VCaP (cell line): ENCODE results near the gene GAST.

ENCODE experiments used
- H3K27ac ChIP-seq: fragments of 450-650 bp; 2 replicates; pipeline ENCODE4 v1.5.1; 2017
- CTCF ChIP-seq: fragments of 450-650 bp; conservative IDR thresholded peaks from 2 replicates; pipeline ENCODE4 v1.5.1; 2017; ENCODE audit warnings: mild to moderate bottlenecking, moderate library complexity

The GAST gene

DNA sequence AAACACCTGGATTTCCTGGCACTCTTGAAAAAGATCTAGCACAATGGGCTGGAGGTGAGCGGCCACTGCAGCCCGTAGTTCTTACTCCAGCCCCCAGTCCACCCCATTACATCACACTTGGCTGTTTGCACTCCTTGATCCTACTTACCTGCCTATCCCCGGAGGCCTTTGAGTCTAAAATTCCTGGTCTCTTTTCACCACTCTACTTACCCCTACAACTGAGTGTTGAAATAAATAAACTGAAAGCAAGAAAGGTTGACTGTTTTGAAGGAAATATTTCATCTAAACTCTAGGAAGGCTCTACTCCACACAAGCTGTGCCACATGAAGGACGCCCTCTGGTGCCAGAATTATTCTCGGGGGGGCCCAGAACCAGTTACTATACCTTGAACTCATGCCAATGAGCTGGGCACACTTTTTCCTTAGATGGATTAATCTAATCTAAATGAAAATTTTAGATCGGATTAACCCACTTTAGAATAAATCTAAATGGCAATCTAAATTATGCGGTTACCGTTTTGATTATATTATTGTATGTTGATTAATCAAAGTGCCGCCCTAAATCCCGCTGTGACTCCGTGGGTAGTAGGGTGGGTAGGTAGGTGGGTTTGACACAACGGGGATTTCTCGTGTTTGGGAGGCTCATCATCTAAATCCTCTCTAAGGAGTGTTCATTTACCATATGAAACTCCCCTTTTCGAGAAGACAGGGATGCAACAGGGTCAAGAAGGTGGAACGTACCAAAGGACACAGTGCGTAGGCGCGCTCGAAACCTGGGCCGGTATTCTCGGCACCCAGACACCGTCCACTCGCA, 24.1 kb upstream of the GAST start:
- peak overlapping the region; percentile 98 for H3K27ac ChIP-seq
- TF ChIP-seq CTCF = peak; percentile 65

DNA sequence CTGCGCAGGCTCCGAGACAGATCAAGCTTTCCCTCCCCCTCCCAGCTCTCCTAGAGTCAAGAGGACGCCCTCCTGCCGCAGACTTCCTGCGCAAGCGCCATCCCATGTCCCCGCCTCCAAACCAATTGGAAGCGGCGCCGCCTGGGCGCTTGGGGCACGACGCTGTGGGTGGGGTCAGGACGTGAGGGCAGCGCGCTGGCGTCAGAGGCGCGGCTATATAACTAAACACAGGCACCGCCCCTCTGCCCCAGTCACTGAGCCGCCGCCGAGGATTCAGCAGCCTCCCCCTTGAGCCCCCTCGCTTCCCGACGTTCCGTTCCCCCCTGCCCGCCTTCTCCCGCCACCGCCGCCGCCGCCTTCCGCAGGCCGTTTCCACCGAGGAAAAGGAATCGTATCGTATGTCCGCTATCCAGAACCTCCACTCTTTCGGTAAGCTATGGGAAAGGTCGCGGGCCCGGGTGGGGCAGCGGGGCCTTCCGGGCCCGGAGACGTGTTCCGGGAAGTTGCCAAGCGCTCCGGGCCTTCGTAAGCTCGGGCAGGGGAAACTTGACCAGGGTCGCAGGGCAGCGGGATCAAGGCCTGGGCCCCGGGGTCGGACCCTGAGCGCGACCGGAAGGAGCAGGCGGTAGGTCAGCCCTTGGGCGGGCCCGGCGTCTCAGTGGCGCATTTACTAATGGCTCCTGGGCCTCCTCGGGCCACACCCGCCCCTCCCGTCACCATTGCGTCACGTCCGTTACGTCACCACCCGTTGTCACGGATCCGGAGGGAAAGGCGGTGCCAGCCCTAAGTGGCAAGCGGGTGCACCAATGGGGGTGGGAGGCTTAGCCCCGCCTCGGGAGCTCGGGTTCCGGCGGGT, 23.3 kb upstream of the GAST start, which contains the start of gene EIF1:
Gene EIF1, plus strand, starts transcription at position 245 of the 856 bp plus-strand sequence. Its CDS starts 154 bp downstream, at position 399.
- TF ChIP-seq CTCF = no peak
- H3K27ac ChIP-seq = peak within 1 kb of the TSS; percentile 98

- peak overlapping the region; percentile 98 for H3K27ac ChIP-seq
Observed at GRCh38 chr17:41689497-41690299, 22.4 kb upstream of the GAST start.

GRCh38 chr17:41690497-41690896, 21.6 kb upstream of the GAST start:
- TF ChIP-seq CTCF = no peak
- peak overlapping the region; percentile 98 for H3K27ac ChIP-seq

More at GRCh38 chr17:41689497-41690299, 22.4 kb upstream of the GAST start:
- peak; percentile 84 for TF ChIP-seq CTCF

DNA sequence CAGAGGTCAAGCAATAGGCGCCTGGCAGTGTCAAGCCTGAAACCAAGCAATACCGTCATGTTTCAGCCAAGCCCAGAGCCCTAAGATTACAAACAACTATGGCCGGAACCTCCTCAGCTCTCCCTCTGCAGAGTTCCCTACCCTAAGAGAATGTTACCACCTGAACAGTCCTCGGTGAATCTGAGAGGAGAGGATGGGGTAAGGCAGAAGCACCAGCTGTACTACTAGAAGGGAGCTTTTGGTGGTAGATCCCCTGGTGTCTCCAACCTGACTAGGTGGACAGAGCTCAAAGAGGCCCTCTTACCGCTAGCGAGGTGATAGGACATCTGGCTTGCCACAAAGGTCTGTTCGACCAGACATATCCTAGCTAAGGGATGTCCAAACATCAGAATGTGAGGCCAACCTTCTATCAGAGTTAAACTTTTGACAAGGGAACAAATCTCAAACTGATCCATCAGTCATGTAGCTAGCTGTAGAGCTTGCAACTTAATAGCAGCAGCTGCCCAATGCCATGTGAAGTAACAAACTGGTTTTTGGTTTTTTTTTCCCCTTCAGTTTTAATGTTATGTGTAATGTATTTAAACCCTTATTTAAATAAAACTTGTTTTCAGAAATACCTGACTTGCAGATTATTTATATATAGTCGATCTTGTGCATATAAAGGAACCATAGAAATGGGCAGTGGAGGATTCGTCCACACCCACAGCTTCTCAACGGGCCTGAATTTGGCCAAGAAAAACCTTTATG, 20.9 kb upstream of the GAST start:
- TF ChIP-seq CTCF = no peak
- peak overlapping the region; percentile 98 for H3K27ac ChIP-seq

DNA sequence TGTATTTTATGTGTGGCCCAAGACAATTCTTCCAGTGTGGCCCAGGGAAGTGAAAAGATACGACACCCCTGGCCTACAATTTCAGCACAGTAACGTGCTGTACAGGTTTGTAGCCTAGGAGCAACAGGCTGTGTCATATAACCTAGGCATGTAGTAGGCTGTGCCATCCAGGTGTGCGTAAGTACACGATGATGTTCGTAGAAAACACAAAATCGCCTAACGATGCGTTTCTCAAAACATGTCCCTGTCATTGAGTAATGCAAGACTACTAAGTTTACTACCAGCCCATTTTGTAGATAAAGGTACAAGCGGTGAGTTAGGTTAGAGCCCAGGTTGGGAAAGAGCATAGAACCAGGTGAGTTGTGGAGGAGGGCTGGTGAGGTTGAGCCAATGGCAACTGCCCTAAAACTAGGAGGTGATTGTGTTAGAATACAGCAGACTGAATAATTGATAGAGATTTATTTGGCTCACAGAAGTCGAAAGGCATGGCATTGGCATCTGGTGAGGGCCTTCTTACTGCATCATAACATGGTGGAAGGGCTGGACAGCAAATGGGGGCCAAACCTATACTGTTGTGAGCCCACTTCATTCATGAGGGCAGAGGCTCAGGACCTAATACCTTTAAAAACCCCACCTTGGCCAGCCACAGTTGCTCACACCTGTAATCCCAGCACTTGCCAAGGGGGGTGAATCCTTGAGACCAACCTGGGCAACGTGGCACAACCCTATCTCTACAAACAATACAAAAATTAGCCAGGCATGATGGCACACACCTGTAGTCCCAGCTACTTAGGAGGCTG, 19.2 kb upstream of the GAST start:
- H3K27ac ChIP-seq = peak overlapping the region; percentile 16; the same call in 1 of the 2 replicates
- no peak for TF ChIP-seq CTCF
